Astrocyte of the hippocampus (primary cell): ENCODE measurements around the gene EPB42.
"Not testable (repeated sequence)": the region's sequence is repeated elsewhere in the genome, so short reads cannot be mapped to it uniquely, and the experiment has no call there.

Source experiments
- DNase-seq: peaks from one replicate; pipeline ENCODE4 v3.0.0; 2011; ENCODE audit warnings: low read depth, low spot score

EPB42 gene

GRCh38 chr15:43212951-43213350, 7.9 kb downstream of the EPB42 start:
- no peak for DNase-seq

- DNase-seq, result no peak
Measured at GRCh38 chr15:43212299-43212698, 8.5 kb downstream of the EPB42 start.

GRCh38 chr15:43211224-43211735, 9.5 kb downstream of the EPB42 start:
- no peak for DNase-seq

GRCh38 chr15:43210807-43211206, 10.0 kb downstream of the EPB42 start:
- DNase-seq, result no peak

GRCh38 chr15:43210172-43210745, 10.6 kb downstream of the EPB42 start:
- DNase-seq, result no peak

- peak; percentile 24 for DNase-seq
Measured at GRCh38 chr15:43209059-43209824, 11.6 kb downstream of the EPB42 start.

- DNase-seq, result no peak
Measured at GRCh38 chr15:43208052-43209002, 12.5 kb downstream of the EPB42 start.

GRCh38 chr15:43207024-43207423, 13.8 kb downstream of the EPB42 start:
- no peak for DNase-seq

GRCh38 chr15:43206054-43206453, 14.8 kb downstream of the EPB42 start:
- DNase-seq, result no peak

- DNase-seq, result peak; percentile 77
Measured at GRCh38 chr15:43204016-43204901, 16.6 kb downstream of the EPB42 start.

GRCh38 chr15:43199945-43200488, 20.8 kb downstream of the EPB42 start:
- no peak for DNase-seq

GRCh38 chr15:43198992-43199391, 21.8 kb downstream of the EPB42 start:
- DNase-seq, result no peak

GRCh38 chr15:43198556-43198955, 22.3 kb downstream of the EPB42 start:
- not testable (repeated sequence) for DNase-seq

- not testable (repeated sequence) for DNase-seq
Measured at GRCh38 chr15:43197773-43198172, 23.0 kb downstream of the EPB42 start.

- DNase-seq, result no peak
Measured at GRCh38 chr15:43196760-43197548, 23.9 kb downstream of the EPB42 start.

GRCh38 chr15:43194795-43195194, 26.0 kb downstream of the EPB42 start:
- no peak for DNase-seq

GRCh38 chr15:43193710-43194109, 27.1 kb downstream of the EPB42 start:
- DNase-seq, result no peak

- DNase-seq, result peak; percentile 69
Measured at GRCh38 chr15:43190178-43190577, 30.6 kb downstream of the EPB42 start.

- no peak for DNase-seq
Measured at GRCh38 chr15:43189296-43189695, 31.5 kb downstream of the EPB42 start.
